ENCODE results near the gene SMIM26. TPM values are rescaled to one million over a fixed set of nuclear protein-coding genes. Genes with fewer than 3 reads are reported as not detected.

Gene SMIM26
- total and polyA plus RNA-seq, 2 of the 13 experiments (the other 11 are each of a cell fraction or from before 2014, with no cell fraction given) = 214 to 249 TPM

GRCh38 chr20:18566892-18567738 lies at the start of gene SMIM26 (continued):
- TF ChIP-seq, protein P1, sequence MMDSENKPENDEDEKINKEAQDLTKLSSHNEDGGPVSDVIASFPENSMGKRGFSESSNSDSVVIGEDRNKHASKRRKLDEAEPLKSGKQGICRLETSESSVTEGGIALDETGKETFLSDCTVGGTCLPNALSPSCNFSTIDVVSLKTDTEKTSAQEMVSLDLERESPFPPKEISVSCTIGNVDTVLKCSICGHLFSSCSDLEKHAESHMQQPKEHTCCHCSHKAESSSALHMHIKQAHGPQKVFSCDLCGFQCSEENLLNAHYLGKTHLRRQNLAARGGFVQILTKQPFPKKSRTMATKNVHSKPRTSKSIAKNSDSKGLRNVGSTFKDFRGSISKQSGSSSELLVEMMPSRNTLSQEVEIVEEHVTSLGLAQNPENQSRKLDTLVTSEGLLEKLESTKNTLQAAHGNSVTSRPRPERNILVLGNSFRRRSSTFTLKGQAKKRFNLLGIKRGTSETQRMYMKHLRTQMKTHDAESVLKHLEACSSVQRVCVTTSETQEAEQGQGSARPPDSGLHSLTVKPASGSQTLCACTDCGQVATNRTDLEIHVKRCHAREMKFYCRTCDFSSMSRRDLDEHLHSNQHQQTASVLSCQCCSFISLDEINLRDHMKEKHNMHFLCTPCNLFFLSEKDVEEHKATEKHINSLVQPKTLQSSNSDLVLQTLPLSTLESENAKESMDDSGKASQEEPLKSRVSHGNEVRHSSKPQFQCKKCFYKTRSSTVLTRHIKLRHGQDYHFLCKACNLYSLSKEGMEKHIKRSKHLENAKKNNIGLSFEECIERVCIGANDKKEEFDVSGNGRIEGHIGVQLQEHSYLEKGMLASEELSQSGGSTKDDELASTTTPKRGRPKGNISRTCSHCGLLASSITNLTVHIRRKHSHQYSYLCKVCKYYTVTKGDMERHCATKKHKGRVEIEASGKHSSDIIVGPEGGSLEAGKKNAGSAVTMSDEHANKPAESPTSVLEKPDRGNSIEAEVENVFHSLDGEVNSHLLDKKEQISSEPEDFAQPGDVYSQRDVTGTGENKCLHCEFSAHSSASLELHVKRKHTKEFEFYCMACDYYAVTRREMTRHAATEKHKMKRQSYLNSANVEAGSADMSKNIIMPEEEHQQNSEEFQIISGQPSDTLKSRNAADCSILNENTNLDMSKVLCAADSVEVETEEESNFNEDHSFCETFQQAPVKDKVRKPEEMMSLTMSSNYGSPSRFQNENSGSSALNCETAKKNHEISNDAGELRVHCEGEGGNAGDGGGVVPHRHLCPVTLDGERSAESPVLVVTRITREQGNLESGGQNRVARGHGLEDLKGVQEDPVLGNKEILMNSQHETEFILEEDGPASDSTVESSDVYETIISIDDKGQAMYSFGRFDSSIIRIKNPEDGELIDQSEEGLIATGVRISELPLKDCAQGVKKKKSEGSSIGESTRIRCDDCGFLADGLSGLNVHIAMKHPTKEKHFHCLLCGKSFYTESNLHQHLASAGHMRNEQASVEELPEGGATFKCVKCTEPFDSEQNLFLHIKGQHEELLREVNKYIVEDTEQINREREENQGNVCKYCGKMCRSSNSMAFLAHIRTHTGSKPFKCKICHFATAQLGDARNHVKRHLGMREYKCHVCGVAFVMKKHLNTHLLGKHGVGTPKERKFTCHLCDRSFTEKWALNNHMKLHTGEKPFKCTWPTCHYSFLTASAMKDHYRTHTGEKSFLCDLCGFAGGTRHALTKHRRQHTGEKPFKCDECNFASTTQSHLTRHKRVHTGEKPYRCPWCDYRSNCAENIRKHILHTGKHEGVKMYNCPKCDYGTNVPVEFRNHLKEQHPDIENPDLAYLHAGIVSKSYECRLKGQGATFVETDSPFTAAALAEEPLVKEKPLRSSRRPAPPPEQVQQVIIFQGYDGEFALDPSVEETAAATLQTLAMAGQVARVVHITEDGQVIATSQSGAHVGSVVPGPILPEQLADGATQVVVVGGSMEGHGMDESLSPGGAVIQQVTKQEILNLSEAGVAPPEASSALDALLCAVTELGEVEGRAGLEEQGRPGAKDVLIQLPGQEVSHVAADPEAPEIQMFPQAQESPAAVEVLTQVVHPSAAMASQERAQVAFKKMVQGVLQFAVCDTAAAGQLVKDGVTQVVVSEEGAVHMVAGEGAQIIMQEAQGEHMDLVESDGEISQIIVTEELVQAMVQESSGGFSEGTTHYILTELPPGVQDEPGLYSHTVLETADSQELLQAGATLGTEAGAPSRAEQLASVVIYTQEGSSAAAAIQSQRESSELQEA (CRISPR knock-in tag; IDR thresholded peaks at IDR 0.05; ENCODE audit: not compliant biosample characterization) = peak; percentile 82
- TF ChIP-seq ELF1 (CRISPR knock-in tag; IDR thresholded peaks at IDR 0.05) (peak; percentile 98), TAF1 (CRISPR knock-in tag; IDR thresholded peaks at IDR 0.05) (peak; percentile 96), BCL6 (CRISPR knock-in tag; IDR thresholded peaks at IDR 0.05) (peak; percentile 68), HIVEP1 (CRISPR knock-in tag; IDR thresholded peaks at IDR 0.05) (peak; percentile 87), XBP1 (CRISPR knock-in tag; IDR thresholded peaks at IDR 0.05) (peak; percentile 85; the same call in 1 of the 2 replicates), ISX (CRISPR knock-in tag; conservative IDR thresholded peaks at IDR 0.05) (peak; percentile 63), SRF (IDR thresholded peaks at IDR 0.05; ENCODE audit: low read depth, low read length) (peak; percentile 51; the same call in 1 of the 2 replicates), ZNF720 (CRISPR knock-in tag; IDR thresholded peaks at IDR 0.05) (no peak), SMYD3 (CRISPR knock-in tag; IDR thresholded peaks at IDR 0.05) (peak; percentile 68; the same call in 1 of the 2 replicates), ZNF768 (CRISPR knock-in tag; IDR thresholded peaks at IDR 0.05) (peak; percentile 84; the same call in 1 of the 2 replicates), PHF20 (CRISPR knock-in tag; IDR thresholded peaks at IDR 0.05) (peak; percentile 100), NFIC (IDR thresholded peaks at IDR 0.05; ENCODE audit: low read length) (peak; percentile 59; the same call in 1 of the 2 replicates)
- TF ChIP-seq, protein P2, sequence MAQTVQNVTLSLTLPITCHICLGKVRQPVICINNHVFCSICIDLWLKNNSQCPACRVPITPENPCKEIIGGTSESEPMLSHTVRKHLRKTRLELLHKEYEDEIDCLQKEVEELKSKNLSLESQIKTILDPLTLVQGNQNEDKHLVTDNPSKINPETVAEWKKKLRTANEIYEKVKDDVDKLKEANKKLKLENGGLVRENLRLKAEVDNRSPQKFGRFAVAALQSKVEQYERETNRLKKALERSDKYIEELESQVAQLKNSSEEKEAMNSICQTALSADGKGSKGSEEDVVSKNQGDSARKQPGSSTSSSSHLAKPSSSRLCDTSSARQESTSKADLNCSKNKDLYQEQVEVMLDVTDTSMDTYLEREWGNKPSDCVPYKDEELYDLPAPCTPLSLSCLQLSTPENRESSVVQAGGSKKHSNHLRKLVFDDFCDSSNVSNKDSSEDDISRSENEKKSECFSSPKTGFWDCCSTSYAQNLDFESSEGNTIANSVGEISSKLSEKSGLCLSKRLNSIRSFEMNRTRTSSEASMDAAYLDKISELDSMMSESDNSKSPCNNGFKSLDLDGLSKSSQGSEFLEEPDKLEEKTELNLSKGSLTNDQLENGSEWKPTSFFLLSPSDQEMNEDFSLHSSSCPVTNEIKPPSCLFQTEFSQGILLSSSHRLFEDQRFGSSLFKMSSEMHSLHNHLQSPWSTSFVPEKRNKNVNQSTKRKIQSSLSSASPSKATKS (CRISPR knock-in tag; IDR thresholded peaks at IDR 0.05) = no peak
- TF ChIP-seq, protein P3, sequence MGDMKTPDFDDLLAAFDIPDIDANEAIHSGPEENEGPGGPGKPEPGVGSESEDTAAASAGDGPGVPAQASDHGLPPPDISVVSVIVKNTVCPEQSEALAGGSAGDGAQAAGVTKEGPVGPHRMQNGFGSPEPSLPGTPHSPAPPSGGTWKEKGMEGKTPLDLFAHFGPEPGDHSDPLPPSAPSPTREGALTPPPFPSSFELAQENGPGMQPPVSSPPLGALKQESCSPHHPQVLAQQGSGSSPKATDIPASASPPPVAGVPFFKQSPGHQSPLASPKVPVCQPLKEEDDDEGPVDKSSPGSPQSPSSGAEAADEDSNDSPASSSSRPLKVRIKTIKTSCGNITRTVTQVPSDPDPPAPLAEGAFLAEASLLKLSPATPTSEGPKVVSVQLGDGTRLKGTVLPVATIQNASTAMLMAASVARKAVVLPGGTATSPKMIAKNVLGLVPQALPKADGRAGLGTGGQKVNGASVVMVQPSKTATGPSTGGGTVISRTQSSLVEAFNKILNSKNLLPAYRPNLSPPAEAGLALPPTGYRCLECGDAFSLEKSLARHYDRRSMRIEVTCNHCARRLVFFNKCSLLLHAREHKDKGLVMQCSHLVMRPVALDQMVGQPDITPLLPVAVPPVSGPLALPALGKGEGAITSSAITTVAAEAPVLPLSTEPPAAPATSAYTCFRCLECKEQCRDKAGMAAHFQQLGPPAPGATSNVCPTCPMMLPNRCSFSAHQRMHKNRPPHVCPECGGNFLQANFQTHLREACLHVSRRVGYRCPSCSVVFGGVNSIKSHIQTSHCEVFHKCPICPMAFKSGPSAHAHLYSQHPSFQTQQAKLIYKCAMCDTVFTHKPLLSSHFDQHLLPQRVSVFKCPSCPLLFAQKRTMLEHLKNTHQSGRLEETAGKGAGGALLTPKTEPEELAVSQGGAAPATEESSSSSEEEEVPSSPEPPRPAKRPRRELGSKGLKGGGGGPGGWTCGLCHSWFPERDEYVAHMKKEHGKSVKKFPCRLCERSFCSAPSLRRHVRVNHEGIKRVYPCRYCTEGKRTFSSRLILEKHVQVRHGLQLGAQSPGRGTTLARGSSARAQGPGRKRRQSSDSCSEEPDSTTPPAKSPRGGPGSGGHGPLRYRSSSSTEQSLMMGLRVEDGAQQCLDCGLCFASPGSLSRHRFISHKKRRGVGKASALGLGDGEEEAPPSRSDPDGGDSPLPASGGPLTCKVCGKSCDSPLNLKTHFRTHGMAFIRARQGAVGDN (CRISPR knock-in tag; IDR thresholded peaks at IDR 0.05) = peak; percentile 99

Data from HepG2 (cell line).